ENCODE results near the gene PIGH. TPM values are rescaled to one million over a fixed set of nuclear protein-coding genes. Genes with fewer than 3 reads are reported as not detected.

The PIGH gene
- polyA plus RNA-seq, 1 of the 3 experiments (the other 2 are of a cell fraction): 23.6 TPM

DNA sequence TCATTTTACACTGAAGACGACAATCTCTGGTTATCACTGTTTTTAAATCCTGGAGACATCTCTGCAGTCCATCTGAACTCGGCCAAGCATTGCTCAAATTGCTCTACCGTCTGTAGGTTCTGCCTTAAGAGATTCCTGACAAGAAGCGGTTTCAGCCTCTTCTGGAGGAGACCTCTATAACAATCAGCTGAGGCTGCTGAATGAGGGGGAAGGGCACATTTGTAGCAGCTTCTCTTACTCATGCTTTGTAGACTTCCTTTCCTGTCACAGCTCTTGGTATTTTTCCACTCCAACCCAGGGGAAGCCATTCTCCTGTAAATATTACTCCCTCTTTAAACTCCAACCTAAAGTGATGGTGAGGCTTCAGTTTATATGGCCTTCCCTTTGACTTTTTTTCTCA, 22.6 kb upstream of the PIGH start:
- Histone ChIP-seq H3K4me3 (ENCODE audit: low read depth in 2 of 2, low read length in 1 of 2) (no peak overlapping the region), H3K27ac (ENCODE audit: low read depth in 2 of 2, low read length in 1 of 2) (peak overlapping the region in 1 of 2 experiments; percentile 76; a peak in 3 of 4 replicates), H4K20me1 (ENCODE audit: insufficient read depth) (no peaks in the 10 kb centered on the region), H3K27me3 (ENCODE audit: insufficient read depth) (no peaks in the 10 kb centered on the region), H2AFZ (ENCODE audit: low read depth) (peak overlapping the region; percentile 77; the same call in 1 of the 2 replicates), H3K79me2 (ENCODE audit: insufficient read depth) (no peaks in the 10 kb centered on the region), H3K4me2 (peak overlapping the region; percentile 58; the same call in 1 of the 2 replicates), H3K9ac (peak overlapping the region; percentile 26; the same call in 1 of the 2 replicates), H3K9me2 (no peaks in the 10 kb centered on the region), H3F3A (replicated peaks; ENCODE audit: insufficient read depth) (peaks cover 22% of the 10 kb centered on the region), H3K9me3 (no peaks in the 10 kb centered on the region), H3K4me1 (ENCODE audit: control insufficient read depth in 1 of 2, insufficient read depth in 2 of 2, low read depth in 1 of 2, low read length in 1 of 2) (peaks cover 5 to 10% of the 10 kb centered on the region in 2 experiments; a peak in 3 of 4 replicates), H3K36me3 (replicated peaks in 1 of 2; ENCODE audit: control insufficient read depth in 1 of 2, insufficient read depth in 2 of 2, low read length in 1 of 2) (no peaks in the 10 kb centered on the region)
- no peak for DNase-seq
- WGBS (ENCODE audit: low lambda C conversion rate): 67% methylated on average over 4 of the region's 4 CpGs
- TF ChIP-seq TAF1 (IDR thresholded peaks at IDR 0.05; ENCODE audit: borderline replicate concordance, low read depth, low read length): no peak
- TF ChIP-seq SMC3 (IDR thresholded peaks at IDR 0.05; ENCODE audit: low read depth, low read length): no peak
- TF ChIP-seq, protein P1, sequence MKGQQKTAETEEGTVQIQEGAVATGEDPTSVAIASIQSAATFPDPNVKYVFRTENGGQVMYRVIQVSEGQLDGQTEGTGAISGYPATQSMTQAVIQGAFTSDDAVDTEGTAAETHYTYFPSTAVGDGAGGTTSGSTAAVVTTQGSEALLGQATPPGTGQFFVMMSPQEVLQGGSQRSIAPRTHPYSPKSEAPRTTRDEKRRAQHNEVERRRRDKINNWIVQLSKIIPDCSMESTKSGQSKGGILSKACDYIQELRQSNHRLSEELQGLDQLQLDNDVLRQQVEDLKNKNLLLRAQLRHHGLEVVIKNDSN (IDR thresholded peaks at IDR 0.05; ENCODE audit: borderline replicate concordance, low read depth): no peak
- TF ChIP-seq MXI1 (IDR thresholded peaks at IDR 0.05; ENCODE audit: low read depth, low read length): no peak
- peak; percentile 7; the same call in 1 of the 2 replicates for TF ChIP-seq TCF12 (IDR thresholded peaks at IDR 0.05)
- TF ChIP-seq, protein P2, sequence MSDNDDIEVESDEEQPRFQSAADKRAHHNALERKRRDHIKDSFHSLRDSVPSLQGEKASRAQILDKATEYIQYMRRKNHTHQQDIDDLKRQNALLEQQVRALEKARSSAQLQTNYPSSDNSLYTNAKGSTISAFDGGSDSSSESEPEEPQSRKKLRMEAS (IDR thresholded peaks at IDR 0.05; ENCODE audit: low read depth): peak; percentile 52; the same call in 1 of the 2 replicates
- TF ChIP-seq, protein P3, sequence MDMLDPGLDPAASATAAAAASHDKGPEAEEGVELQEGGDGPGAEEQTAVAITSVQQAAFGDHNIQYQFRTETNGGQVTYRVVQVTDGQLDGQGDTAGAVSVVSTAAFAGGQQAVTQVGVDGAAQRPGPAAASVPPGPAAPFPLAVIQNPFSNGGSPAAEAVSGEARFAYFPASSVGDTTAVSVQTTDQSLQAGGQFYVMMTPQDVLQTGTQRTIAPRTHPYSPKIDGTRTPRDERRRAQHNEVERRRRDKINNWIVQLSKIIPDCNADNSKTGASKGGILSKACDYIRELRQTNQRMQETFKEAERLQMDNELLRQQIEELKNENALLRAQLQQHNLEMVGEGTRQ (IDR thresholded peaks at IDR 0.05; ENCODE audit: borderline replicate concordance, low read depth, low read length): no peak
- no peak for TF ChIP-seq GABPA (IDR thresholded peaks at IDR 0.05; ENCODE audit: low read depth)
- no peak for TF ChIP-seq RXRA (IDR thresholded peaks at IDR 0.05; ENCODE audit: borderline replicate concordance, low read depth)
- TF ChIP-seq EP300 (IDR thresholded peaks at IDR 0.05; ENCODE audit: borderline replicate concordance in 1 of 2, low read depth in 1 of 2, low read length in 1 of 2): no peak
- no peak for TF ChIP-seq POLR2AphosphoS5 (IDR thresholded peaks at IDR 0.05; ENCODE audit: low read depth, low read length)
- peak; percentile 35; the same call in 1 of the 2 replicates for TF ChIP-seq FOSL2 (IDR thresholded peaks at IDR 0.05; ENCODE audit: borderline replicate concordance, low read depth)
- TF ChIP-seq, protein P4, sequence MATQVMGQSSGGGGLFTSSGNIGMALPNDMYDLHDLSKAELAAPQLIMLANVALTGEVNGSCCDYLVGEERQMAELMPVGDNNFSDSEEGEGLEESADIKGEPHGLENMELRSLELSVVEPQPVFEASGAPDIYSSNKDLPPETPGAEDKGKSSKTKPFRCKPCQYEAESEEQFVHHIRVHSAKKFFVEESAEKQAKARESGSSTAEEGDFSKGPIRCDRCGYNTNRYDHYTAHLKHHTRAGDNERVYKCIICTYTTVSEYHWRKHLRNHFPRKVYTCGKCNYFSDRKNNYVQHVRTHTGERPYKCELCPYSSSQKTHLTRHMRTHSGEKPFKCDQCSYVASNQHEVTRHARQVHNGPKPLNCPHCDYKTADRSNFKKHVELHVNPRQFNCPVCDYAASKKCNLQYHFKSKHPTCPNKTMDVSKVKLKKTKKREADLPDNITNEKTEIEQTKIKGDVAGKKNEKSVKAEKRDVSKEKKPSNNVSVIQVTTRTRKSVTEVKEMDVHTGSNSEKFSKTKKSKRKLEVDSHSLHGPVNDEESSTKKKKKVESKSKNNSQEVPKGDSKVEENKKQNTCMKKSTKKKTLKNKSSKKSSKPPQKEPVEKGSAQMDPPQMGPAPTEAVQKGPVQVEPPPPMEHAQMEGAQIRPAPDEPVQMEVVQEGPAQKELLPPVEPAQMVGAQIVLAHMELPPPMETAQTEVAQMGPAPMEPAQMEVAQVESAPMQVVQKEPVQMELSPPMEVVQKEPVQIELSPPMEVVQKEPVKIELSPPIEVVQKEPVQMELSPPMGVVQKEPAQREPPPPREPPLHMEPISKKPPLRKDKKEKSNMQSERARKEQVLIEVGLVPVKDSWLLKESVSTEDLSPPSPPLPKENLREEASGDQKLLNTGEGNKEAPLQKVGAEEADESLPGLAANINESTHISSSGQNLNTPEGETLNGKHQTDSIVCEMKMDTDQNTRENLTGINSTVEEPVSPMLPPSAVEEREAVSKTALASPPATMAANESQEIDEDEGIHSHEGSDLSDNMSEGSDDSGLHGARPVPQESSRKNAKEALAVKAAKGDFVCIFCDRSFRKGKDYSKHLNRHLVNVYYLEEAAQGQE (IDR thresholded peaks at IDR 0.05; ENCODE audit: low read depth, low read length): no peak
- TF ChIP-seq RAD21 (IDR thresholded peaks at IDR 0.05; ENCODE audit: low read length): no peak
- TF ChIP-seq, protein P5, sequence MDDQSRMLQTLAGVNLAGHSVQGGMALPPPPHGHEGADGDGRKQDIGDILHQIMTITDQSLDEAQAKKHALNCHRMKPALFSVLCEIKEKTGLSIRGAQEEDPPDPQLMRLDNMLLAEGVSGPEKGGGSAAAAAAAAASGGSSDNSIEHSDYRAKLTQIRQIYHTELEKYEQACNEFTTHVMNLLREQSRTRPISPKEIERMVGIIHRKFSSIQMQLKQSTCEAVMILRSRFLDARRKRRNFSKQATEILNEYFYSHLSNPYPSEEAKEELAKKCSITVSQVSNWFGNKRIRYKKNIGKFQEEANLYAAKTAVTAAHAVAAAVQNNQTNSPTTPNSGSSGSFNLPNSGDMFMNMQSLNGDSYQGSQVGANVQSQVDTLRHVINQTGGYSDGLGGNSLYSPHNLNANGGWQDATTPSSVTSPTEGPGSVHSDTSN (IDR thresholded peaks at IDR 0.05): peak; percentile 61
- TF ChIP-seq JUND (IDR thresholded peaks at IDR 0.05): peak; percentile 18; the same call in 1 of the 2 replicates
- no peak for TF ChIP-seq SIN3A (IDR thresholded peaks at IDR 0.05; ENCODE audit: borderline replicate concordance, low read depth, low read length)
- TF ChIP-seq EZH2phosphoT487 (IDR thresholded peaks at IDR 0.05; ENCODE audit: borderline replicate concordance, low read depth): no peak
- ChIA-PET CTCF (interaction anchor here (0.9 to 6.2 kb wide), 2 partner anchors 79 to 195 kb away, joined by 3 to 85 read pairs; partner anchors contain the start of gene RDH12), POLR2A (no interaction called here)
